NCI-H1105 (cell line): Measurements from ENCODE around the gene ECPAS.
"Not testable (repeated sequence)": the region's sequence is repeated elsewhere in the genome, so short reads cannot be mapped to it uniquely, and the experiment has no call there.

ENCODE experiments used
- DNase-seq: peaks from one replicate; lab custom pipeline; 2025; lab: John Stamatoyannopoulos, UW

Gene ECPAS

GRCh38 chr9:111477677-111478076 lies 6.5 kb downstream of the ECPAS start:
- no peak for DNase-seq

DNA sequence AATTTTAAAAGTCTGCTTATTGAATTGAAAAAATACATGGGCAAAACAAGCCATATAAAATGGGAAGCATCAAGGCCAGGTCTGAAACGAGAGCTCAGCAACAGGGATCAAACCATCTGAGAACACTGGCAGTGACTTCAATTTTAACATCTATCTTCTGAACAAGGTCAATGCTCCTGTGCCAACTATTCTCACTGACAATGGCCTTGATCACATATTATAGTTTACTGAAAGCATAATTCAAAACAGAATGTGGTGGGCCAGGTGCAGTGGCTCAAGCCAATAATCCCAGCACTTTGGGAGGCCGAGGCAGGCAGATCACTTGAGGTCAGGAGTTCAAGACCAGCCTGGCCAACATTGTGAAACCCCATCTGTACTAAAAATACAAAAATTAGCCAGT lies 9.0 kb downstream of the ECPAS start:
- no peak for DNase-seq

GRCh38 chr9:111474385-111474784 lies 9.8 kb downstream of the ECPAS start:
- DNase-seq, result no peak

- DNase-seq, result no peak
Observed at GRCh38 chr9:111467778-111468367, 16.3 kb downstream of the ECPAS start.

DNA sequence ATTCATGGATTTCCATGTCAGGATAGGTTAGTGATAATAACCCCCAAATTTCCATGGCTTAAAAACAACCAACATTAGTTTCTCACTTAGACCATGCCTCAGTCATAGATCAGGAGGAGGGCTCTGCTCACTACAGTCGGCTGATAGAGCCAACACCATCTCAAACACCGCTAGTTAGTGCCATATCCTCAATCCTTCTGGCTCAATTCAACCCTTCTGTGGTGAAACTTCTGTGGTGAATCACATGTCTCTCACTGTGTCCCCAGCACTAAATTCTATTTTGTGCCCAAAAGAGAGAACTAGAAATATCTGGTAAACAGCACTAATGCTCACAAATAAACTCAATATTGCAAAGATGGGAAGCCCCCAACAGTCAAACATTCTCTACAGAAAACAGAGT lies 21.1 kb downstream of the ECPAS start:
- DNase-seq, result no peak

GRCh38 chr9:111458139-111459009 lies 25.8 kb downstream of the ECPAS start:
- DNase-seq, result no peak

DNA sequence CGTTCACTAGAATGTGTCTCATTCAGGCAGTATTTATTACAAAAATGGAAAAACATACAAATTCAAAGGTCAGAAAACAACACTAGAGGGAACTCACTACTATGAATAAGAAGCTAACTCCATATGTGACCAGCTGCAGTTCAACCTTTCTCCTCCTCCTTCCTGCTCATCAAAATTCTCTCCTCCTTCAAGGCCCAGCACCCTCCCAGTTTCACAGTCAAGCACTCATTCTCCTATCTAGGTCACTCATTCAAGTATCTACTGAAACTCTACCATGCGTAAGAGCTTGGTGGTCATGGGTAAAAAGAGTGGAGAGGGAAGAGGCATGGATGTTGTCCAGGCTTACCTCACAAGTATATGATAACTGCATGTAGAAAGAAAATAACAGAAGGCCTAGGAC lies 27.7 kb downstream of the ECPAS start:
- no peak for DNase-seq

DNA sequence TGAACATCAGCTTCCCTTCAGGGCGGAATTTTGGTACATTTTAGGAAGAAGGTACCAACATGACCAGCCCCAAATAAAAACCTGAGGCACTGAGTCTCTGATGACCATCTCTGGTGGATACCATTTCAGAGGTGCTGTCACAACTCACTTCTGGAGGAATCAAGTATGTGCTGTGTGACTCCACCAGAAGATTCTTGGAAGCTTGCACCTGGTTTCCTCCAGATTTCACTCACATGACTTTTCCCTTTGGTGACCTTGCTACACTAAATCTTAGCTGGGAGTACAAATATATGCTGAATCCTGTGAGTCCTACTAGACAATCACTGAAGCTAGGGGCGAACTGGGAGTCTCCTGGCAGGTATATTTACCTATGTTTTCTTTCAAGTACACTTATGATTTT lies 28.5 kb downstream of the ECPAS start:
- no peak for DNase-seq

DNA sequence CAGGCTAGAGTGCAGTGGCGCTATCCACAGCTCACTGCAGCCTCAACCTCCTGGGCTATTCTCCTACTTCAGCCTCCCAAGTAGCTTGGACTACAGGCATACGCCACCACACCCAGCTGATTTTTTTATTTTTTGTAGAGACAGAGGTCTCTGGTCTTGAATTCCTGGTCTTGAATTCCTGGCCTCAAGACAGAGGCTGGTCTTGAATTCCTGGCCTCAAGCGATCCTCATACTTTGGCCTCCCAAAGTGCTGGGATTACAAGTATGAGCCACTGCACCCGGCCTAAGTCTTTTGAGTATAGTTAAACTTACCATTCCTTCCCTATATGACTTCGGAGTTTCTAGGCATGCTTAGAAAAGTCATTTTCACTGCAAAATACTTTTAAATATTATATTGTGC lies 29.4 kb downstream of the ECPAS start:
- no peak for DNase-seq

- DNase-seq, result no peak
Observed at GRCh38 chr9:111451570-111451969, 32.6 kb downstream of the ECPAS start.

- no peak for DNase-seq
Observed at GRCh38 chr9:111450124-111450523, 34.1 kb downstream of the ECPAS start.

DNA sequence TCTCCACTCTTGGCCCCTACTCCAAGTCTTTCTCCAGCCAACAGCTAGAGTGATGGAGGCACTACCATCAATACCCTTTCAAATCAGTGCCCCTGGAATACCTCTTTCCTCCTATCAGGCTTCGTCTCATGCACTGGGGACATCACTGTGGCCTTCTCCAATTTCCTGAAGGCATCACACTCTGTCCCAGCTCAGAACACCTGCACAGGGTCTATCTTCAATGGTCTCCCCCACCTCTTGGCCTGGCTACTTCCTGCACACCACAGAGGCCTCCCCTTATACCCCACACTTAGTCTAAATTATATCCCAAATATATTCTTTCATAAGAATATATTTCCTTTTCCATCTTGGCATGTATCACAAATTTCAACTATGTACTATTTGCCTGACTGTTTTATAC lies 34.5 kb downstream of the ECPAS start:
- no peak for DNase-seq

DNA sequence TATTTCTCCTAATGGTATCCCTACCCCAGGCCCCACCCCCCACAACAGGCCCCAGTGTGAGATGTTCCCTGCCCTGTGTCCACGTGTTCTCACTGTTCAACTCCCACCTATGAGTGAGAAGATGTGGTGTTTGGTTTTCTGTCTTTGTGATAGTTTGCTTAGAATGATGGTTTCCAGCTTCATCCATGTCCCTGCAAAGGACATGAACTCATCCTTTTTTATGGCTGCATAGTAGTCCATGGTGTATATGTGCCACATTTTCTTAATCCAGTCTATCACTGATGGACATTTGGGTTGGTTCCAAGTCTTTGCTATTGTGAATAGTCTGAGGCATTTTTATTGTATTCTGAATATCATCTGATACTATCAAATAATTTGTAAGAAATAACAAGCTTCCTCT lies 38.4 kb downstream of the ECPAS start:
- not testable (repeated sequence) for DNase-seq

GRCh38 chr9:111443454-111443853 lies 40.7 kb downstream of the ECPAS start:
- no peak for DNase-seq

DNA sequence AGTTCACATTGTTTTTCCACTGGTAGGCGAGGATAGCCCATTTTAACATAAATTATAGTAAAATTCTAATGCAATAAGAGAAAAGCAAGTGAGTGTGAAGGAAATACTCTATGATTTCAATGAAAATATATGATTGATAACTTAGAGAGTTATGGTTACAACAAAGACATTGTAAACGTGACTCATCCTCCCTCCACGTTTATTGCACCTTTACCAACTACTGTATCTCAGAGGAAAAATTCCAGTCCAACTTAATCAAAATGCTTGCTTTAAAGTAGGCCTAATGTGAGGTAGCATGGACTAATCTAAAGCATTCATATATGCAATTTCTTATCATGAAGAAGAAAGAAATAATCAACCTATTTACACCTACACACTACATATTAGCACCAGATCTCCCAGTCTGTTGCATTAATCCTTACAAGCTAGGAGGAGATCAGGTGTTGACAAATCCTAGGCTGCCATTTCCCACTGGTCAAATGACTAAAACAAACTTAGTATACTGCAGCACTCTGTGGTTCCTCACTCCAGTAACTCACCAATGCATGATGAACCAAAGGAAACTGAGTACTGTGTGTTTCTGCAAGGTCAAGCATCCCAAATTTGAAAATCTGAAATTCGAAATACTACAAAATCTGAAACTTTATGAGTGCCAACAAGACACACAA lies 41.7 kb downstream of the ECPAS start:
- DNase-seq, result no peak

- no peak for DNase-seq
Observed at GRCh38 chr9:111440226-111440625, 44.0 kb downstream of the ECPAS start.

DNA sequence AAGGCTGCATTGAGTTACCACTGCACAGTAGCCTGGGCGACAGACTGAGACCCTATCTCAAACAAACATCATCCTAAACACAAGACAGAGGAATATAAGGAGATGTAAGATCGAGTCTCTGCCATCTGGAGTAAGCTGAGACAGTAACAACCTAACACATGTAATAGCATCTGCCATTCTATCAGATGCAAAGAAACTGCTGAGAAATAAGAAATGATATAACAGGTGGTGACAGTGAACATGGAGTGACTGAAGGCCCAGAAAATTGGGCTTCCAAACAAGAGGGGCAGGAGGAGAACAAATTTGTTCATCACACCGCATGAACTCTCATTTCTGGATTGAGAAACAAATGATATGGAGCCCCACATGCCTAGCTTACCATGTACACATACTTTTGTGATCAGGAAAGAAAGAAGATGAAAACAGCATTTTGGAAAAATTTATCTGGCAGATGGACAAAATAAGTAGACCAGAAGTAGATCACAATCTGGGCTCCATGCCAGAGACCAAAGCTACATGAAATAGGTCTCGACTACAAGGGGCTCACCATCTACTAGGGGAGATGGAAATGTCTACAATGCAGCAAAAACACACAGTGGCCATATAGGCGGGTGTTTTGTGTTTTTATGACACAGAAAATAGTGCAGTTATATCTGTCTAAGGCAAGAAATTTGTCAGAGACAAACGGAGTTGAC lies 45.5 kb downstream of the ECPAS start:
- no peak for DNase-seq

DNA sequence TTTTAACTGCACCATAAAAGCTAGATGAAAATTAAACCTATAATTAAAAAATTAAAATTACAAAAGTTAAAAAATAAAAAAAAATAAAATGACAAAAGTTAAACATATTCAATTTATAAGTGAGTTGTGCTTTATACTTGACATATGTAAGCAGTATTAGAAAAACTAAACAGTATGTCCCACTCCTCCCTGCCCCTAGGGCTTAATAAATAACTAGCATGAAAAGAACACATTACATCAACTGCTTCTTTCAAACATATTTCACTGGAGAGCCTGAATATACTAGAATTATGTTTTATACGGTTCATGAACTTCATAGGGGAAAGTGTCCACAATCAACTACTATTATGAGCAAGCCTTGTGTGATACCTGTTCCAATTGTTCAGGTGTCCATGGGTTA lies 47.6 kb downstream of the ECPAS start:
- no peak for DNase-seq

DNA sequence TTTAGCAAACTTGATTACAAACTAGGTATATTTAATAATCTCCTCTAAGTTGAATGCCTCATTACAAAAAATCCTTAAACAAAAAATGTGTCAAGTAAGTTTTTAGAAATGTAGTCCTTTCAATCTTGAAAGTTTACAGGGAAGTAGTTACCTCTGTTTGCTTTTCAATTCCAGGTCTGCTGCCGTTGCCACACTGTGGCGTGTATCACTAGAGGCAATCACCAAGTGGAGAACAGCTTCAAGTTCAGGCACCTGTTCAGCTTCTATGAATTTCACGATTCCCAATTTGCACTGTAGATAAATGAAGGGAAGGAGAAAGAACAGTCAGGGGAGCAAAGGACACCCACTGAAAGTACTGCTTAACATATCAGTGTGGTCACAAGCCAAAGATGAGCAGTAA lies 51.1 kb downstream of the ECPAS start:
- no peak for DNase-seq

DNA sequence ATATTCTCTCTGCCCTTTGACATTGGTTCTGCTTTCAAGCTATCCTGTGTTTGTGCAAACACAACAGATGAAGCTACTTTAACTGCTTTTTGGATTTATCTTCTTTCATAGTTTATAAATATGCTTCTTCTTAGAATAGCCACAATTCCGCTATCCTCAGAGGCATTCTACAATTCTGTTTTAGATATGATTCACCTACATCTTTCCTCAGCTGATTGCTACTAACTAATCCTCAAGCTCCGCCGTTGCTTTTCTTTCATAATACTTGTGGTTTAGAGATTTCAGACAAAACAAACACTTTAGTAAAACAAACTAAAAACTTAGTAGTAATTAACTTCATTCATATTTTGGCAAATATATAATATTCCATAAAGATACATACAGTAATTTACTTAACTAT lies 52.5 kb downstream of the ECPAS start:
- DNase-seq, result no peak

GRCh38 chr9:111429175-111429574 lies 55.0 kb downstream of the ECPAS start:
- no peak for DNase-seq

- DNase-seq, result no peak
Observed at GRCh38 chr9:111427186-111427585, 57.0 kb downstream of the ECPAS start.

- no peak for DNase-seq
Observed at GRCh38 chr9:111423389-111423788, 60.8 kb downstream of the ECPAS start.
